ENCODE data around the gene KLF3.
"Not testable (repeated sequence)": the region's sequence is repeated elsewhere in the genome, so short reads cannot be mapped to it uniquely, and the experiment has no call there.

Gene KLF3

GRCh38 chr4:38663801-38664705 lies at the start of gene KLF3:
Gene KLF3, plus strand, starts transcription at chr4:38664199. Its CDS starts 16,427 bp downstream, at chr4:38680626.
- peak; percentile 64 to 79 (median 70) for DNase-seq (ENCODE audit: low read depth in 4 of 4, low spot score in 1 of 4)

- DNase-seq (ENCODE audit: low read depth in 4 of 4, low spot score in 1 of 4): no peak
These were observed 49.8 kb upstream of the KLF3 start for GRCh38 chr4:38614231-38614630.

GRCh38 chr4:38615847-38616246 lies 48.2 kb upstream of the KLF3 start:
- DNase-seq (ENCODE audit: low read depth in 4 of 4, low spot score in 1 of 4): no peak

- no peak for DNase-seq (ENCODE audit: low read depth in 4 of 4, low spot score in 1 of 4)
These were observed 45.5 kb upstream of the KLF3 start for GRCh38 chr4:38618505-38618904.

- no peak for DNase-seq (ENCODE audit: low read depth in 4 of 4, low spot score in 1 of 4)
These were observed 44.7 kb upstream of the KLF3 start for GRCh38 chr4:38619316-38619715.

DNA sequence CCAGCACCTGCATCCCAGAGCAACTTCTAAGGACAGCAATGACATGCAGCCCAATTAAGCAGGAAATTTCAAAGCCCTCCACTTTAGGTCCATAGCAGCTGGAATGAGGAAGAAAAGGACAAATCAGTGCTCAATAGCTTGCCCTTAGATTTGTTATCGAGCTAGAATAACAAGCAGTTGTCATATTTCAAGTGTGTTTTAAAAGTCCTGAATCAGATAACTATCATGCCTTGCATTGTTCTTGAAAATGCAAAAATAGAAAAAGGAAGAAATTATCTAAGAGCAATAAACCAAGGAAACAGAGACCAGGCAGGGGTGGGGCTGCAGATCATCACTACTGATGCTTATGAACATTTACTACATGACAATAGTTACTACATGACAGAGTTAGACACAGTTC lies 43.9 kb upstream of the KLF3 start:
- DNase-seq (ENCODE audit: low read depth in 4 of 4, low spot score in 1 of 4): no peak

- no peak for DNase-seq (ENCODE audit: low read depth in 4 of 4, low spot score in 1 of 4)
These were observed 43.4 kb upstream of the KLF3 start for GRCh38 chr4:38620527-38621027.

- no peak for DNase-seq (ENCODE audit: low read depth in 4 of 4, low spot score in 1 of 4)
These were observed 42.8 kb upstream of the KLF3 start for GRCh38 chr4:38621028-38621684.

- DNase-seq (ENCODE audit: low read depth in 4 of 4, low spot score in 1 of 4): no peak
These were observed 42.2 kb upstream of the KLF3 start for GRCh38 chr4:38621831-38622230.

GRCh38 chr4:38622340-38622739 lies 41.7 kb upstream of the KLF3 start:
- DNase-seq (ENCODE audit: low read depth in 4 of 4, low spot score in 1 of 4): not testable (repeated sequence)

DNA sequence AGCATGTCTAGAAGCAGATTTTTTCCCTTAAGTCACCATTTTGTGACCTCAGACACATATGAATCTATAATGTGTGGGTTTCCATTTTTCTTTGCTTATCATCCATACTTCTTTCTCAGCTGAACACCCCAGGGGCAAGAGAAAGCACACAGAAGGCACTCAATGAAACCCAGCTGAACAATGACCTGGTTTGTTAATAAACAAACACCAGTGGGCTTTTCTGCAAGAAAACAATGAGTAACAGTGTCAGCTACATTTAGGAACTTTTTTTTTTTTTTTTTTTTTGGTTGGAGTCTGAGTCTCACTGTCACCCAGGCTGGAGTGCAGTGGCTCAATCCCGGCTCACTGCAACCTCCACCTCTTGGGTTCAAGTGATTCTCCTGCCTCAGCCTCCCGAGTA lies 40.7 kb upstream of the KLF3 start:
- DNase-seq (ENCODE audit: low read depth in 4 of 4, low spot score in 1 of 4): no peak

DNA sequence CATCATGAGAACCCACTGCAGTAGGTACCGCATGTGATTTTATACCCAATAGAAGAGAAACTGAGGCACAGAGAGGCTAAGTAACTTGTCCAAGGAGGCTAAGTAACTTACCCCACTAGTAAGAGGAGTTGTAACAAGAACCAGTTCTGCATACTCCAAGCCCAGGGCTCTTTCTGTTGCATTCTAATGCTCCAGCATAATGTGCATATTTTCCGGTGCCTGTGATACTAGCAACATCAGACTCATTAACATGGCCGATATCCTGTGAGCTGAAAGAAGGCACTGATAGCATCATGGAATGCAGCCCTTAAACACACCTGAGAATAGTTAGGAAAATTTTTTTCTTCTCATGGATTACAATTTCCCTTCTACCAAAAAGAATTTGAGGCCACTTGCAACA lies 39.7 kb upstream of the KLF3 start:
- no peak for DNase-seq (ENCODE audit: low read depth in 4 of 4, low spot score in 1 of 4)

DNA sequence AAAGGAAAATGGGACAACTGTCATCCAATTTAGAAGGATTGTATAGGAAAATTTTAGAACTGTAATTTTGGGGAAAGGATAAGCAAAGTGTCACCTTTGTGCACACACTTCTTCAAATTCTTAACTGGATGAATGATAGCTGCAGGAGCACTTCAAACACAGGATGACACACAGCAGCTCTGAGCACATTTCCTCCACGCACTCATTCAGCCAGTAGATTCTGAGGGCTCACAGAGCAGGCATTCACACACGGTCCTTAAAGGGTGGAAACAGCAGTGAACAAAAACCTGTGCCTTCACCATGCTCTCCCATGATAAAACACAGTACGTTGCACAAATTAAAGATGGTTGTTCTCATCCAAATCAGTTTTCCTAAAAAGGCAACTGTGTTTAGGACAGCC lies 38.5 kb upstream of the KLF3 start:
- no peak for DNase-seq (ENCODE audit: low read depth in 4 of 4, low spot score in 1 of 4)

GRCh38 chr4:38626901-38627444 lies 37.0 kb upstream of the KLF3 start:
- not testable (repeated sequence) for DNase-seq (ENCODE audit: low read depth in 4 of 4, low spot score in 1 of 4)

DNA sequence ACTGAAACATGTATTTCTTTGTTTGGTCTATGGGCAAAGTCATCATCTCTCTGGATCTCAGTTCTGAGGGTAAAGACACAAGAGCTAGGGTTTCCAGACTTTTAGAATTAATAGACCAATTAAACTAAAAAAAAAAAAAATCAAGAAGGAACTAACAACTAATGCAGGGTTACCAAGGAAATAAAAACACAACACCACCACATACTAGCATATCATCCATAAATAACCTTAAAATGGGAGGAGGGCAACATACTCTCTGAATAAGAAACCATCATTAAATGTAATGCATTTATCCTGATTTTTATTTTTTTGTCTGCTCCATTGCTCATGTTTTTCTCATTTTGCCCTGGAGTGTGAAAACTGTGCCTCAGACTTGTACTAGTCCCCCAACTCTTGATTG lies 33.5 kb upstream of the KLF3 start:
- DNase-seq (ENCODE audit: low read depth in 4 of 4, low spot score in 1 of 4): no peak

- no peak for DNase-seq (ENCODE audit: low read depth in 4 of 4, low spot score in 1 of 4)
These were observed 29.8 kb upstream of the KLF3 start for GRCh38 chr4:38634047-38634759.

DNA sequence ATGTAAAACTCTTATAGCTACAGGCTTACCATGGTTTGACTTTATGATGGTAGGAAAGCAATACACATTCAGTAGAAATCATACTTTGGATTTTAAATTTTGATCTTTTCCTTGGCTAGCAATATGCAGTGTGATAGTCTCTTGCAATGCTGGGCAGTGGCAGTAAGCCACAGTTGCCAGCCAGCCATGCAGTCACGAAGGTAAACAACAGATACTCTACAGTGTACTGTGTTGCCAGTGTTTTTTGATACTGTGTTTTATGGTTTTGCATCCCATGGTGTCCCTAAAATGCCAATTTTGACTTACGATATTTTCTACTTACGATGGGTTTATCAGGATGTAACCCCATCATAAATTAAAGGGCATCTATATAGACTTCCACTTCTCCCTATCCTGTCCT lies 24.8 kb upstream of the KLF3 start:
- DNase-seq (ENCODE audit: low read depth in 4 of 4, low spot score in 1 of 4): no peak

GRCh38 chr4:38641811-38642210 lies 22.2 kb upstream of the KLF3 start:
- DNase-seq (ENCODE audit: low read depth in 4 of 4, low spot score in 1 of 4): no peak

DNA sequence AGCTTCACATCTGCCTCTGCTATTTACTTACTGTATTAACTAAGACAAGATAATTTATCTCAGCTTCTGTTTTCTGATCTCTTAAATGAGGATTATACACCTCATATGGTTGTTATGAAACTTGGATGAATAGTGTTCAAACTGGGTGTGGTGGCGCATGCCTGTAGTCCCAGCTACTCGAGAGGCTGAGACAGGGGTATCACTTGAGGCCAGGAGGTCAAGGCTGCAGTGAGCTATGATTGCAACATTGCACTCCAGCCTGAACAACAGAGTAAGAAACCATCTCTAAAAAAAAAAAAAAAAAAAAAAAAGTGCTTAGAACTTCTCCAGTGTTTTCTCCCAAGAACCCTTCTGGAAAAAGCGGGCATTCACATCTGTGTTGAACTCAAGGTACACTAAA lies 19.8 kb upstream of the KLF3 start:
- DNase-seq (ENCODE audit: low read depth in 4 of 4, low spot score in 1 of 4): no peak

DNA sequence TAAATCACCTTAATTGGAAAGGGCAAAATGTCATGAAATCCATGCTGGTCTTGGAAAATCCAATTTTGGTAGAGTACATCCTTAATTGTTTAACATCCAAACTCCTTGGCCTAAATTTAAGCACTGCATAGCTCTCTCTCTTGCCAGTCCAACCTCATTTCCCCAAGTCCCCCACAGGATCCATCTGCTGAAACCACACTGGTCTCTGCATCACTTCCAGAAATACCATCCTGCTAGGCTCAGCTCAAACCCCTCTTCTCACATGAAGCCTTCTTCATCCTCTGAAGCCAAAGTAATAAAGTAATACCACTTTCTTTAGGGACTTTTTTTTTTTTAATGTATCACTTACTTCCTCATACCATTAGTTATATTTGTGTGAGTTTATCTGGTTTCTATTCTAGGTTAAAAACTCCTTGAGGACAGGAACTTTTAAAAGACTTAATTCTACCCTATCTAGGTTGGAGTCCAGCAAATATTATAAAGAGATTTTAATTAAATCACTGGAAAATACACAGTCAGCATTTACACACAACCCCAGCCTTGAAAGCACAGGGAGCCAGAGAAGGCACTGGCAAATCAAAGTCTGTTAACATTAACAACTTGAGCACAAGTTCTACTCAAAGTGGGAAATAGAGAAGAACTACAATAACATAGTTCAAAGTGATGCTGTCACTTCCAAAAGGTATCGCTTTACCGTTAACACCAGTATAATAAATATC lies 16.7 kb upstream of the KLF3 start:
- DNase-seq (ENCODE audit: low read depth in 4 of 4, low spot score in 1 of 4): no peak

- DNase-seq (ENCODE audit: low read depth in 4 of 4, low spot score in 1 of 4): no peak
These were observed 13.9 kb upstream of the KLF3 start for GRCh38 chr4:38650133-38650532.

Measured in stimulated activated CD4-positive, alpha-beta T cell treated with anti-CD3 and anti-CD28 coated beads, Interleukin-1b, Interleukin-23, amount 100 ng/mL, for 24 hours (primary cell).